Stimulated activated CD4-positive, alpha-beta T cell treated with anti-CD3 and anti-CD28 coated beads, Interleukin-1b, Interleukin-23, amount 100 ng/mL, for 48 hours (primary cell): ENCODE measurements around the gene VEPH1.
"Not testable (repeated sequence)": the region's sequence is repeated elsewhere in the genome, so short reads cannot be mapped to it uniquely, and the experiment has no call there.

ENCODE experiments used
- DNase-seq: peaks from one replicate; pipeline ENCODE4 v3.0.0-alpha.2; 2020

Gene VEPH1

DNA sequence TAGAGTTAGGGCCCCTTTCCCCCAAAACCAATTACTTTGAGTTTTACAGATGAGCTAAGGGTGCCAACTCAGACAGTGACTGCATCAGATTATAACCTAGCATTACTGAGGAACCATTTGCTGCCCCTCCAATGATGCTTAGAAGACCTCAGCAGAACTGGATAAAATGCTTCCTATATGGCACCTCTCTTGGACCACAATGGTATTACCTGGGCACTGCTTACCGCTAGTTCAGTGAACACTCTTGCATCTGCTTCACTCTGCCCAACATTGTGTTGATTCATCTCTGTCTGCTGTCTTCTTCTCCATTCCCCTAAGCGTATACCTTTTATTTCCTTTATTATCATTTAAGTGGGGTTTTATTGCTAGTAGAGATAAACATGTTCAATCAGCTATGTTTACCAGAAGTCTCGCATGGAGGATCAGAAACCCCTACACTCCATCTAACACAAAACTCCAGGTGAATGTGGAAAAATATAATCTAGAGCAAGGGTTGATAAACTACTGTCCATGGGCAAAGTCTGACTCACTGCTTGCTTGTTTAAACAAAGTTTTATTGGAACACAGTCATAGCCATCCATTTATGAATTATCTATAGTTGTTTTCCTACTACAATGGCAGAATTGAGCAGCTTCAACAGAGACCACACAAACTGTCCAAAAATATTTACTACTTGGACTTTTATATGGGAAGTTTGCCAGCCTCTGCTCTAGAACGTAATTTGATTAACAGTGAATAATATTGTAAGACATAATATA lies 166.8 kb downstream of the VEPH1 start:
- DNase-seq, result no peak

- no peak for DNase-seq
These were observed 167.8 kb downstream of the VEPH1 start for GRCh38 chr3:157335233-157336076.

- no peak for DNase-seq
These were observed 169.6 kb downstream of the VEPH1 start for GRCh38 chr3:157333551-157333991.

- DNase-seq, result no peak
These were observed 173.0 kb downstream of the VEPH1 start for GRCh38 chr3:157330206-157330605.

- DNase-seq, result no peak
These were observed 173.7 kb downstream of the VEPH1 start for GRCh38 chr3:157329551-157329950.

DNA sequence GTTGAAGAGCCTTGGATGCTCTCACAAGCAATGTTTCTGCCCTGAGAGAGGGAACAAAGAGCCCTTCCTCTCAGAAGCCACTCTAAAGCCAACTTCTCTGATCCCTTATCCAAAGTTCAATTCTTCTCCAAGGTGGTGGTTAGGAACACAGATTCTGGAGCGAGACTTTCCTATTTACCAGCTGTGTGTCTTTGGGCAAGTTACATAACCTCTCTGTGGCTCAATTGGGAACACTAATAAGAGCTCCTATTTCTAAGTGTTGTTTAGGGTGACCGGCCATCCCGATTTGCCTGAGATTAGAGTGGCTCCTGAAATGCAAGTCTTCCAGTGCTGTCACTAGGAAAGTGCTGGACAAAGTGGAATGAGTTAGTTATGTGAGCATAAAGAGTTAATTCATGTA lies 175.4 kb downstream of the VEPH1 start:
- no peak for DNase-seq

DNA sequence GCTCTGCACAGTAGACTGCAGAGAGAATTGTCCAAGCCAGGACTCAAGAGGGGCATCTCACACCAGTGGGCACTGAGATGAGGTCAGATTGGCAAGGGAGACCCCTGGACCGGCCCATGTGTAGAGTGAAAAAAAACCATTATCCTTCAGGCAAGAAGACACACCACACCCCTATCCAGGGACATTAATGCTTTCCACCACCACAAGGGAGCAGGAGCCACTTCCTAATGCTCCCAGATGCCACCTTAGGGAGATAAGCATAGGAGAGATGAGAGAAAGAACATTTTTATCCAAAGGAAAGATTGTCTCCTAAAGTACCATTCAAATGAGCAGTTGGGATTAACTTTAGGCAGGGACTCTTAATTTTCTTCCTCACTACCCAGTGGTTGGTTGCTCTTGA lies 176.2 kb downstream of the VEPH1 start:
- DNase-seq, result no peak

DNA sequence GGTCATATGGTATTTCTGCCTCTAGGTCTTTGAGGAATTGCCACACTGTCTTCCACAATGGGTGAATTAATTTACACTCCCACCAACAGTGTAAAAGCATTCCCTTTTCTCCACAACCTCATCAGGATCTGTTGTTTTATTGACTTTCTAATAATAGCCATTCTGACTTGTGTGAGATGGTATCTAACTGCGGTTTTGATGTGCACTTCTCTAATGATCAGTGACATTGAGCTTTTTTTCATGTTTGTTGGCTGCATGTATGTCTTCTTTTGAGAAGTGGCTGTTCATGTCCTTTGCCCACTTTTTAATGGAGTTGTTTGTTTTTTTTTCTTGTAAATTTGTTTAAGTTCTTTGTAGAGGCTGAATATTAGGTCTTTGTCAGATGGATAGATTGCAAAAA lies 178.3 kb downstream of the VEPH1 start:
- DNase-seq, result not testable (repeated sequence)

DNA sequence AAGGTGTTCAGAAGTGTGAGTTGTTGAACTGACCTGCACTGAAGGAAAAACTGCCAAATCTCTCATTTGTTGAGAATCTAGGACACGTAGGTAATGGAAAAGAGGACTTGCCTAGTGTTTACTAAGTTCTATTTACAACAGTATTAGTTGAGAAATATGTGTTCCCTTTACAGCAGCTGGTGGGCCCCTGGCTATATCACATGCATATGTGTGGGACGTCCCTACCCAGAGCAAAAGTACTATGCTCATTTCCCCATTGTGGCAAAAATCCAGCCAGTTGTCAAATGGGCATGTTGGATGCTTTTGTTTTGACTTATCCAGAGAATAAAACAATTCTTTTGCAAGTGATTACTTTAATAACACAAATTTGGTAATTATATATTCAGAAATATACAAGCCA lies 179.9 kb downstream of the VEPH1 start:
- no peak for DNase-seq

DNA sequence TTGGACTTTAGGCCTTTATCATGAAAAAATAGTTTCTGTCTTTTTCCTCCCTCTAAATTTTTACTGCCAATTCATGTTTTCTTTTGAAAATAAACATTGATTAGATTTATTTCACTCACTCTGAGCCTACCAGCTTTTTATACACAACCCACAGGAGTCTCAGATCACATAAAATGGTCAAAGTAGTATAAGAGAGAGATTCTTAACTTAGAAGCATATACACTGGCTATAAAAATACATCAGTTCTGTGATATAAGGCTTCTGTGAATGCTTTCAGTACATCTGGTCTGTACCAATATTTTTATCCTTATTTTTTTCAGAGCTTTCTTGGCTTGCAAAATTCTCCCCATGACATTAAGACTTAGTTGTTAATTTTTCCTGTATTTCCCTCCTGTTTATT lies 183.5 kb downstream of the VEPH1 start:
- no peak for DNase-seq

DNA sequence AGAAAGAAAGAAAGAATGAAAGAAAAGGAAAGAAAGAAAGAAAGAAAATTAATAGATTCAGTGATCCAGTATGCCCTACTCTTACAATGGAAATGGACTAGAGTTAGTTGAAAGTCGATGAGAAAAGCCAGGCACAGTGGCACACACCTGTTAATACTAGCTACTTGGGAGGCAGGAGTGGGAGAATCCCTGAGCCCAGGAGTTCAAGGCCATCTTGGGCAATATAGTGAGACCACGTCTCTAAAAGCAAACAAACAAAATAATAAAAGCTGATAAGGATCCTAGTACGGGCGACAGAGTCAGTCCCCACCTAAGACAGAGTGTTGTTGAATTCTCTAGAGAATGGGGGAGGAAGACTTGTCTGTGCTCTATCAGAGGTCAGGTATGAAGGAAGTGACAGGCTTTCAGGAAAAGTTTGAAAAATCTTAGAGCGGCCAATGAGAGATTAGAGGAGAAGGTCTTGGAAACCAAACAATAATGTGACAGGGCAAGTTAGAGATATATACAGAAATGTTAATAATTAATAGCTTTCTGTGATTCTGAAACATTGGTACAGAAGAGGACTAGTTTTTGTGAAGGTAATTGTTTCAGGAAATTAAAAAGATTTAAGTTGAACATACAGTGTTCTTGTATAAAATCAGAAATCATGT lies 184.5 kb downstream of the VEPH1 start:
- no peak for DNase-seq

DNA sequence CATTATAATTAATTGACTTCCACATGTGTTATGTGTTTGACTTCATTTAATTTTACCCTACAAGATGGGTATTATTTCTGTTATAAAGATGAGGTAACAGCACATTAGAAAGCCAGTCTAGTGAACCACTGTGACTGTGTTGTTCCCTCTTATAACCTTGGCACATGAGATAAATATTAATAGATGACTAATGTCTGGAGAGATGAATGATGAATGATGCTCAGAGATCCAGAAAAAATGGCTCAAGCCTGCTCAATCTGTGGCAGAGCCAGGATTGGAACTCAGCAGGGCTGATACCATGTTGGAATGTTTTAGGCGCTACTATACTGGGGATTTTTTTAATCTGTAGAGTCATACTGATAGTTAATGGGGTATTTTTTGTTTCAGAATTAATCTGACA lies 185.3 kb downstream of the VEPH1 start:
- no peak for DNase-seq

- no peak for DNase-seq
These were observed 190.0 kb downstream of the VEPH1 start for GRCh38 chr3:157313186-157313585.

DNA sequence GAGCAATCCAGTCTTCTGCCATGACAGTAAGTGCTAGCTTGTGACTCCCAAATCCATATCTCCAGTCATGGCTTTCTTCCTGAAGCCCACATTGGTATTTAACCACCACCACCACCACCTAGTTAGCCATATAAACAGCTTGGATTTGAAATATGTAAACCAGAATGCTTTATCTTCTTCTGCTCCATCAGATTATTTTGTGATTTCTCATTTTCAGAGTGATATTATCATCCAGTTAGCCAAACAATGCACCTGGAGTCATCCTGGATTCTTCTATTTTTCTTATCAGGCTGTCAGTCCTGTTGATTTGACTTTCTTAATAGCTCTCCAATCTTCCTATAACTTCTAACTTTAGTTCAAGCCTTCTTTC lies 190.9 kb downstream of the VEPH1 start:
- DNase-seq, result no peak

GRCh38 chr3:157311633-157312375 lies 191.4 kb downstream of the VEPH1 start:
- DNase-seq, result no peak

GRCh38 chr3:157310329-157311052 lies 192.7 kb downstream of the VEPH1 start:
- no peak for DNase-seq

DNA sequence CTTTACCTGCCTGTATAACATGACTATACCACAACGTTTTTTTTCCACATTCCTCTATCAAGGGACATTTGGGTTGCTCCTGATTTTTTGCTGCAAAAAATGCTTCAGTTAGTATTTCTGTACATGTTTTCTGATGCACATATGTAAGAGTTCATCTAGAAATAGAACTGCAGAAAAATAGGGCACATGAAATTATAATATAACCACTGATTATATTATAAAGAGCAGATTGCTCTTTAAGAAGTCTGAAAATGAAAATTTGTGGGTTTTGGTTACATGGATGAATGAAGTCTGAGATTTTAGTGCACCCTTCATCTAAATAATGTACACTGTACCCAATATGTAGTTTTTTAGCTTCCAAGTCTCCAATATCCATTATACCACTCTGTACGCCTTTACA lies 196.7 kb downstream of the VEPH1 start:
- DNase-seq, result no peak

- DNase-seq, result no peak
These were observed 197.8 kb downstream of the VEPH1 start for GRCh38 chr3:157305392-157305791.

DNA sequence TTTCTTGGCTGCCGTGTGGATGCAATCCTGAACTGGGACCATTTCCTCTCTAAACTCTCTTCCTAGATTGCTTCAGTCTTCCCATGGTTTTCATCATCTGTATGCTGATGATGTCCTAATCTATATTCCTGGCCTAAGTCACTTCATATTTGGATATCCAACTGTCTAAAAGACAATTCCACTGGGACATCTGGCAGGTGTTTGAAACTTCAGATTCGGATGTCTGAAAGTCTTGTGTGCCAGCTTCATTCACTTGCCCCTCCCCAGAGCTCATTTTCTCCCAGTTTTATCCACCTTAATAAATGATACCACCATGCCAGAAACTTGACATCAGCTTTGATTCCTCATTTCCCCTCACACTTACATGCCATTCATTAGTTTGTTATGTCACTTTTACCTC lies 201.5 kb downstream of the VEPH1 start:
- DNase-seq, result no peak

DNA sequence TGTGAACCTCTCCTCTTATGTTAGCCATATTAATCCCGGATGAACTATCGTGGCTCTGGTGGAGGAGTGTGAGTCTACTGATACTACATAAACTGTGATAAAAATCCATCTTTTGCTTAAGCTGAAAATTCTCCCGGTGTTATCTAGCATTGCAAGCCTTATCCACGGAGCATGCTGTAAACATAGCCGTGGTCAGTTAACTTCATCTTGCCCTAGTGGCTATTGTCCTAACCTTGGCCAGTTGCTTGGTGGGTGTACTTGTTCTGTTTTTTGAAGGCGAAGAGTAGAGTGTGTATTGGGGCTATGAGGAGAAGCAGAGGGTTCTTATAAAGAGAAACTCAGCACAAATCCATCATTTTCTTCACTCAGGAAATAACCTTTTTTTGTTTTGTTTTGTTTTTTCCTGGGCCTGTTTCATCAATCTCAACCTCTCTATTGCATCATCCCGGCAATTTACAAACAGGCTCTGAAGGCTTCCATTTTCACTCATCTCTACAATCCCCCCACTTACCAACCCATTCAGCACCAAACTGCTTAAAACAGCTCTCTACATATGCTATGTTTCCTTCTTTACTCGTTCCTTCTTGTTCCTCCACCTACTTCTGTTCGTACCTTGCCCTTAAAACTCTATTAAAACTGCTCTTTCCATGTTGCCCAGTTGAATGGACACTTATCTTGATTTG lies 202.1 kb downstream of the VEPH1 start:
- DNase-seq, result no peak

GRCh38 chr3:157300094-157300493 lies 203.1 kb downstream of the VEPH1 start:
- DNase-seq, result no peak
